Brain microvascular endothelial cell (primary cell): Measurements from ENCODE around the gene KLC1.
A peak's percentile ranks its signal among the peaks of the same experiment; 100 is the strongest.

Source experiments
- DNase-seq: peaks from one replicate; pipeline ENCODE4 v3.0.0-alpha.2; 2020
- H3K27ac ChIP-seq: fragments of 250-450 bp; sonication (Bioruptor Pico); 2 replicates; pipeline ENCODE4 v1.5.1; 2020; ENCODE audit warnings: mild to moderate bottlenecking, moderate library complexity
- H3K27me3 ChIP-seq: fragments of 250-450 bp; sonication (Bioruptor Pico); replicated peaks from 2 replicates; pipeline ENCODE4 v1.5.1; 2020; ENCODE audit warnings: mild to moderate bottlenecking
- H3K36me3 ChIP-seq: fragments of 250-450 bp; sonication (Bioruptor Pico); replicated peaks from 2 replicates; pipeline ENCODE4 v1.5.1; 2020; ENCODE audit warnings: mild to moderate bottlenecking
- H3K4me3 ChIP-seq: 2 replicates; pipeline ENCODE4 v1.5.1; 2011; ENCODE audit warnings: low read depth, mild to moderate bottlenecking, control low read depth, low read length, moderate library complexity
- in situ Hi-C: cut with HindIII; loops from 2 replicates; pipeline ENCODE4 v1.10.0; 2017; ENCODE audit warnings: low sequenced_read_pairs, low pct_ligation_motif_present
- TF ChIP-seq, protein P1 (sequence below): IDR thresholded peaks from 2 replicates; pipeline ENCODE4 v1.5.1; 2011; ENCODE audit warnings: low read depth, mild to moderate bottlenecking, moderate library complexity, low read length, control low read depth, inconsistent platforms; ENCODE audit errors: missing control alignments

Gene KLC1

DNA sequence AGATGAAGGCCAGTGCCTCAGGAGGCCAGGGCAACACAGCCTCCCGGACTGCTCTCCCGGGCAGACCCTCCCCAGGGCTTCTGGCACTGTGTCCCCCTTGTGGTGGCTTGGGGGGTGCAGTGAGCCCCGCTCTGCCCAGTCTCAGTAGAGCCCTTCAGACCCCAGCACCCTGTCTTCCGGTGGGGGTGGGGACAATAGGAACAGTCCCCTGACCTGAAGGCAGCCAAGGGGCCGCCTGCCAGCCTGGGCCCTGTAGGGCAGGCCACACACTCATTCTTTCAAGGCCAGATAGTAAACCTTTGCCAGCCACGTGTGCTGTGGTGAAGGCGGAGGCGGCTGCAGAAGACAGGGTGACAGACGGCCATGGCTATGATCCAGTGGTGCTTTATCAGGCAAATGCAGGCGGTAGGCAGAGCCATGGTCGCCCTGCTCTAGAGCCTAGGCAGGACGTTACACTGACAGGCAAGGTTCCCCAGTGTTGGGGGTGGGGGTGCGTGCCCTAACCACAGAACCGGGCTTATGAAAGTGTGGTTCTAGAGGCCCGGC, 101.6 kb downstream of the KLC1 start:
- Histone ChIP-seq H3K36me3 (peaks cover 14% of the 10 kb centered on the region), H3K27me3 (no peaks in the 10 kb centered on the region), H3K27ac (no peak overlapping the region), H3K4me3 (no peak overlapping the region)
- TF ChIP-seq, protein P1, sequence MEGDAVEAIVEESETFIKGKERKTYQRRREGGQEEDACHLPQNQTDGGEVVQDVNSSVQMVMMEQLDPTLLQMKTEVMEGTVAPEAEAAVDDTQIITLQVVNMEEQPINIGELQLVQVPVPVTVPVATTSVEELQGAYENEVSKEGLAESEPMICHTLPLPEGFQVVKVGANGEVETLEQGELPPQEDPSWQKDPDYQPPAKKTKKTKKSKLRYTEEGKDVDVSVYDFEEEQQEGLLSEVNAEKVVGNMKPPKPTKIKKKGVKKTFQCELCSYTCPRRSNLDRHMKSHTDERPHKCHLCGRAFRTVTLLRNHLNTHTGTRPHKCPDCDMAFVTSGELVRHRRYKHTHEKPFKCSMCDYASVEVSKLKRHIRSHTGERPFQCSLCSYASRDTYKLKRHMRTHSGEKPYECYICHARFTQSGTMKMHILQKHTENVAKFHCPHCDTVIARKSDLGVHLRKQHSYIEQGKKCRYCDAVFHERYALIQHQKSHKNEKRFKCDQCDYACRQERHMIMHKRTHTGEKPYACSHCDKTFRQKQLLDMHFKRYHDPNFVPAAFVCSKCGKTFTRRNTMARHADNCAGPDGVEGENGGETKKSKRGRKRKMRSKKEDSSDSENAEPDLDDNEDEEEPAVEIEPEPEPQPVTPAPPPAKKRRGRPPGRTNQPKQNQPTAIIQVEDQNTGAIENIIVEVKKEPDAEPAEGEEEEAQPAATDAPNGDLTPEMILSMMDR, result peak; percentile 35
- no peak for DNase-seq
- in situ Hi-C loops, result no loop called here

DNA sequence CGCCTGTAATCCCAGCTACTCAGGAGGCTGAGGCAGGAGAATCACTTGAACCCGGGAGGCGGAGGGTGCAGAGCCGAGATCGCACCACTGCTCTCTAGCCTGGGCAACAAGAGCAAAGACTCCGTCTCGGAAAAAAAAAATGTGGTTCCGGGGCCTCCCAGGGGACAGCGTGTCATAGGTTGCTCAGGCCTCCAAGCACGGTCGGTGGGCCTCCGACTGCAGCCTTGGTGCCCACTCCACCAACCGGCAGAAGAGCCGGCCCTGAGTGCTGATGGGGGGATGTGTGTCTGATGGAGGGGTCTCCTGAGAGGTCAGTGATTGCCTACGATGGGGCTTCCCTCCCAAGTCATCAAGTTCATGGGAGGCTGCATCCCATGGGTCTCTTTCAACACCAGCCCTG, 102.5 kb downstream of the KLC1 start:
- peaks cover 14% of the 10 kb centered on the region for H3K36me3 ChIP-seq
- DNase-seq, result no peak
- TF ChIP-seq, protein P1, result no peak
- no peak overlapping the region for H3K4me3 ChIP-seq
- H3K27ac ChIP-seq, result no peak overlapping the region
- in situ Hi-C loops, result no loop called here
- no peaks in the 10 kb centered on the region for H3K27me3 ChIP-seq

DNA sequence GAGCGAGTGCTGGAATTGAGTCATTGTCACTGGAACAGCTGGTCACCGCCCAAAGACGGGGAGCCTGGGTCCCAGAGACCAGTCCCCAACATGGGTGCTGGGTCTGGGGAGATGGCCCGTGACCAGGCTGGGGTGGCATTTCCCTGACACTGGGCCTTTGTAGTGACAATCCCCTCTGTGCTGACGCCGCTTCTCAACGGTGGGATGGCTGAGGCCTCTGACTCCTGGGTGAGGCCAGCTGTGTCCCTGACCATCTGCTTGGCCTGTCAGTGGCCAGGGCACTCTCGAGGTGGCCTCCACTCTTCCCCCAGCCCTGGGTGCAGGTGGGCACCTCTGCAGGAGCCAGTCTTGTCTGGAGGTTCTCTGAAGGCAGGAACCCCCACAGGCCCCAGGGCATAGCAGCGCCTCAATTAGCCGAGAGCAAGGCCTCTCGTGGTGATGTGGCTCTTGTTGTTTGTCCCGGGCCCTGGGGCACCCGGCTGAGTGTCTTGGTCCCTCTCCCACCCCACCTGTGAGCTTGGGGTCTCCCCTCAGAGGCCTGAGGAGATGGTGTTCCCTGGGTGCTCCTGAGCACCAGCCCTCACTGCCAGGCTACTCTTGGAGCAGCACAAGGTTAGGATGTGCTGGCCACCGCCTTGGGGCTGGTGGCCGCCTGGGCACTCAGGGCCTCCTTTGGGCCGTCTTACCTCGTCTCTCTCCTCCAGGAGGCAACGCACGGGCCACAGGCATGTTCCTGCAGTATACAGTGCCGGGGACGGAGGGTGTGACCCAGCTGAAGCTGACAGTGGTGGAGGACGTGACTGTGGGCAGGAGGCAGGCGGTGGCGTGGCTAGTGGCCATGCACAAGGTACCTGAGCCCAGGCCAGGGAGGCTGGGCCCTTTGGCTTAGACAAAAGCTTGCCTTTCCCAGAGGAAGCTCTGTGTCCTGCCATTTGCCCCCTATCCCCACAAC, 103.2 kb downstream of the KLC1 start:
- Histone ChIP-seq H3K36me3 (peaks cover 14% of the 10 kb centered on the region), H3K27me3 (no peaks in the 10 kb centered on the region), H3K4me3 (no peak overlapping the region), H3K27ac (no peak overlapping the region)
- no peak for DNase-seq
- TF ChIP-seq, protein P1, result no peak
- in situ Hi-C loops, result no loop called here

- Histone ChIP-seq H3K36me3 (peaks cover 14% of the 10 kb centered on the region), H3K27ac (no peak overlapping the region), H3K27me3 (no peaks in the 10 kb centered on the region), H3K4me3 (no peak overlapping the region)
- in situ Hi-C loops, result no loop called here
- DNase-seq, result no peak
- TF ChIP-seq, protein P1, result no peak
These were observed 104.0 kb downstream of the KLC1 start for GRCh38 chr14:103732868-103733620.

DNA sequence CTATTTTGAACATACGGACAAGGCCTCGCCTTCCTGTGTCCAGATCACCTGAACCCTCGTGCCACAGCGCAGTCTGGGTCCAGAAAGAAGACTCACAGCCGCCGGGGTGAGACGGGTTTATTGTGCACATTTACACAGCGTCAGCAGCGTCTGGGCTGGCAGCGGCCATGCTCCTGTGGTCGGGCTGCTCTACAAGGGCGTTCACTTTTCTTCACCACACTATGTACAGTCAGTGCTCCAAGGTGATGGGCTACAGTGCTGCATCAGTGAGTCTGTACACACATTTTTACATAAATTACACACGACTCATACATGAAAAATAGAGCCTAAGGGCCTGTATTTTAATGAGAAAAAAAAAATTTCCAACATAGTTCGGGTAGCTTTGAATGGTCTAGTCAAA, 104.6 kb downstream of the KLC1 start:
- TF ChIP-seq, protein P1, result no peak
- Histone ChIP-seq H3K4me3 (no peak overlapping the region), H3K36me3 (peaks cover 14% of the 10 kb centered on the region), H3K27me3 (no peaks in the 10 kb centered on the region), H3K27ac (no peak overlapping the region)
- in situ Hi-C loops, result no loop called here
- no peak for DNase-seq
